H1 (cell line): Measurements from ENCODE around the gene HMG20A. TPM values are rescaled to one million over a fixed set of nuclear protein-coding genes. Genes with fewer than 3 reads are reported as not detected.

Source experiments
- CTCF ChIA-PET: fragments of 300-600 bp; sonication (Branson Sonifier 250); formaldehyde crosslinking; loops from one replicate; lab custom pipeline; 2021; ENCODE audit not compliant: partially characterized antibody; lab: Charles Lee
- POLR2A ChIA-PET: fragments of 300-600 bp; sonication (Branson Sonifier 250); formaldehyde crosslinking; loops from one replicate; lab custom pipeline; 2021; ENCODE audit warnings: inconsistent platforms; ENCODE audit not compliant: partially characterized antibody; lab: Charles Lee
- DNase-seq, 2 experiments: peaks; one replicate each; pipeline versions ENCODE4 v3.0.0 to v3.0.0-alpha.2; 2010 to 2022; ENCODE audit warnings: low spot score in 2 of 2, low read depth in 1 of 2, mixed read lengths in 1 of 2
- FAIRE-seq: peaks from 2 replicates; lab custom pipeline; 2011; peaks lifted over from hg19 to GRCh38; lab: Jason Lieb, UNC
- H2AFZ ChIP-seq: 2 replicates; pipeline ENCODE4 v1.8.1; 2012; ENCODE audit warnings: low read length, inconsistent platforms
- H2AK5ac ChIP-seq: 2 replicates; pipeline ENCODE4 v1.6.1; 2013; ENCODE audit warnings: low read depth, low read length
- H2BK120ac ChIP-seq: replicated peaks from 2 replicates; pipeline ENCODE3; 2013; ENCODE audit warnings: low read depth, low read length, inconsistent platforms
- H2BK12ac ChIP-seq: 2 replicates; pipeline ENCODE4 v1.6.1; 2013; ENCODE audit warnings: low read depth, low read length
- H2BK15ac ChIP-seq: 2 replicates; pipeline ENCODE4 v1.6.1; 2013; ENCODE audit warnings: low read length
- H2BK20ac ChIP-seq: 2 replicates; pipeline ENCODE4 v1.6.1; 2013; ENCODE audit warnings: low read length
- H2BK5ac ChIP-seq: 2 replicates; pipeline ENCODE4 v1.6.1; 2013; ENCODE audit warnings: low read depth, low read length
- H3K14ac ChIP-seq: 2 replicates; pipeline ENCODE4 v1.6.1; 2013; ENCODE audit warnings: inconsistent platforms; ENCODE audit not compliant: insufficient read length
- H3K18ac ChIP-seq: 2 replicates; pipeline ENCODE4 v1.6.1; 2013; ENCODE audit warnings: low read length; ENCODE audit errors: extremely low read depth
- H3K23ac ChIP-seq: 2 replicates; pipeline ENCODE4 v1.6.1; 2013; ENCODE audit warnings: inconsistent platforms; ENCODE audit not compliant: insufficient read length
- H3K23me2 ChIP-seq: 2 replicates; pipeline ENCODE4 v1.6.1; 2013; ENCODE audit warnings: low read depth, low read length
- H3K27ac ChIP-seq: 2 replicates; pipeline ENCODE4 v1.6.1; 2011; ENCODE audit warnings: low read depth, low read length, inconsistent platforms
- H3K27me3 ChIP-seq, 4 experiments: replicated peaks in 1 of 4; 1 replicate in 1 of 4; 2 replicates in 3 of 4; pipeline versions ENCODE4 v1.6.1 to v1.8.1; 2011 to 2013; ENCODE audit warnings: low read length in 3 of 4, mild to moderate bottlenecking in 3 of 4, inconsistent platforms in 2 of 4, mixed read lengths in 2 of 4, moderate library complexity in 1 of 4; ENCODE audit not compliant: control insufficient read depth in 3 of 4, insufficient read depth in 3 of 4; ENCODE audit errors: extremely low read depth in 1 of 4
- H3K36me3 ChIP-seq, 4 experiments: 2 replicates each; pipeline versions ENCODE4 v1.6.1 to v1.8.1; 2011 to 2013; ENCODE audit warnings: mild to moderate bottlenecking in 4 of 4, low read length in 3 of 4, moderate library complexity in 2 of 4, control low read depth in 1 of 4, inconsistent platforms in 1 of 4; ENCODE audit not compliant: insufficient read depth in 4 of 4, control insufficient read depth in 2 of 4
- H3K4ac ChIP-seq: replicated peaks from 2 replicates; pipeline ENCODE3; 2013; ENCODE audit warnings: low read length, low read depth, mixed read lengths, inconsistent platforms; ENCODE audit not compliant: insufficient read length
- H3K4me1 ChIP-seq, 4 experiments: replicated peaks in 1 of 4; 1 replicate in 1 of 4; 2 replicates in 3 of 4; pipeline versions ENCODE4 v1.6.1 to v1.8.1; 2011 to 2013; ENCODE audit warnings: low read length in 3 of 4, inconsistent platforms in 2 of 4, mixed read lengths in 1 of 4; ENCODE audit not compliant: insufficient read depth in 4 of 4, control insufficient read depth in 3 of 4
- H3K4me2 ChIP-seq, 2 experiments: 2 replicates each; pipeline versions ENCODE4 v1.6.1 to v1.8.1; 2011 to 2013; ENCODE audit warnings: low read depth in 2 of 2, low read length in 2 of 2, control low read depth in 1 of 2, inconsistent platforms in 1 of 2, mild to moderate bottlenecking in 1 of 2; ENCODE audit not compliant: insufficient read depth in 1 of 2
- H3K4me3 ChIP-seq, 4 experiments: fragments of 200-600, 300-600 bp in 1 of 4; sonication (generic), shearing (Covaris generic), sonication (Bioruptor Twin) in 1 of 4; 2 replicates each; pipeline versions ENCODE4 v1.5.1 to v1.8.1; 2011 to 2016; ENCODE audit warnings: low read length in 4 of 4, low read depth in 3 of 4, control low read depth in 2 of 4, inconsistent platforms in 2 of 4, mild to moderate bottlenecking in 2 of 4, mixed read lengths in 1 of 4, moderate library complexity in 1 of 4; ENCODE audit not compliant: insufficient read depth in 2 of 4; ENCODE audit errors: extremely low read depth in 1 of 4
- H3K56ac ChIP-seq: replicated peaks from 2 replicates; pipeline ENCODE3; 2013; ENCODE audit warnings: low read depth, mild to moderate bottlenecking, mixed read lengths, low read length, inconsistent platforms; ENCODE audit not compliant: insufficient read length
- H3K79me1 ChIP-seq: 2 replicates; pipeline ENCODE4 v1.6.1; 2013; ENCODE audit warnings: low read depth, low read length, control low read depth
- H3K79me2 ChIP-seq, 2 experiments: 2 replicates each; pipeline versions ENCODE4 v1.6.1 to v1.8.1; 2012 to 2013; ENCODE audit warnings: low read length in 2 of 2, mild to moderate bottlenecking in 2 of 2, inconsistent platforms in 1 of 2; ENCODE audit not compliant: insufficient read depth in 2 of 2, control insufficient read depth in 1 of 2
- H3K9ac ChIP-seq, 4 experiments: replicated peaks in 1 of 4; 1 replicate in 1 of 4; 2 replicates in 3 of 4; pipeline versions ENCODE4 v1.6.1 to v1.8.1; 2011 to 2013; ENCODE audit warnings: low read depth in 3 of 4, low read length in 3 of 4, control low read depth in 2 of 4, mild to moderate bottlenecking in 2 of 4, moderate library complexity in 2 of 4, inconsistent platforms in 1 of 4; ENCODE audit errors: extremely low read depth in 1 of 4
- H3K9me3 ChIP-seq, 2 experiments: 2 replicates each; pipeline versions ENCODE4 v1.6.1 to v1.8.1; 2012 to 2013; ENCODE audit warnings: mild to moderate bottlenecking in 2 of 2, moderate library complexity in 2 of 2, control low read depth in 1 of 2, inconsistent platforms in 1 of 2, low read depth in 1 of 2, low read length in 1 of 2, mixed read lengths in 1 of 2; ENCODE audit not compliant: insufficient read depth in 2 of 2
- H4K20me1 ChIP-seq, 2 experiments: replicated peaks in 1 of 2; 2 replicates each; pipeline versions ENCODE3 to v1.8.1; 2011 to 2013; ENCODE audit warnings: inconsistent platforms in 2 of 2, low read length in 2 of 2, mild to moderate bottlenecking in 1 of 2; ENCODE audit not compliant: insufficient read depth in 2 of 2, control insufficient read depth in 1 of 2
- H4K5ac ChIP-seq: 2 replicates; pipeline ENCODE4 v1.6.1; 2013; ENCODE audit warnings: low read length, low read depth, mixed read lengths, inconsistent platforms; ENCODE audit not compliant: insufficient read length
- H4K8ac ChIP-seq: 2 replicates; pipeline ENCODE4 v1.8.0; 2013; ENCODE audit warnings: mild to moderate bottlenecking, moderate library complexity, low read length, inconsistent platforms; ENCODE audit not compliant: insufficient read depth; ENCODE audit errors: extremely low read depth
- H4K91ac ChIP-seq: replicated peaks from 2 replicates; pipeline ENCODE3; 2013; ENCODE audit warnings: low read length, mixed read lengths, inconsistent platforms; ENCODE audit not compliant: insufficient read length
- CTCF ChIP-seq, 3 experiments: IDR thresholded peaks; 1 replicate in 2 of 3; 2 replicates in 1 of 3; pipeline versions ENCODE4 v1.5.1 to v1.6.1; 2011; ENCODE audit warnings: low read length in 3 of 3, mild to moderate bottlenecking in 3 of 3, inconsistent platforms in 2 of 3, low read depth in 1 of 3, moderate library complexity in 1 of 3; ENCODE audit not compliant: insufficient read depth in 1 of 3; ENCODE audit errors: control extremely low read depth in 1 of 3
- KDM5A ChIP-seq: fragments of 200-600 bp; IDR thresholded peaks from 2 replicates; pipeline ENCODE4 v1.7.1; 2012; ENCODE audit warnings: mild to moderate bottlenecking, low read length, inconsistent platforms, mixed read lengths
- PHF8 ChIP-seq: fragments of 200-600 bp; sonication (generic); conservative IDR thresholded peaks from 2 replicates; pipeline ENCODE4 v1.7.1; 2012; ENCODE audit warnings: low read depth, mild to moderate bottlenecking, inconsistent platforms, low read length, moderate library complexity
- RAD21 ChIP-seq, 2 experiments: IDR thresholded peaks in 1 of 2; conservative IDR thresholded peaks in 1 of 2; 2 replicates each; pipeline ENCODE4 v1.6.1; 2011; ENCODE audit warnings: low read depth in 2 of 2, low read length in 2 of 2, improper control_type of control experiment in 1 of 2, inconsistent platforms in 1 of 2, mild to moderate bottlenecking in 1 of 2, moderate library complexity in 1 of 2
- RBBP5 ChIP-seq: IDR thresholded peaks from 2 replicates; pipeline ENCODE4 v1.7.1; 2012; ENCODE audit warnings: low read depth, mild to moderate bottlenecking, inconsistent platforms, low read length, moderate library complexity, borderline replicate concordance
- RFX5 ChIP-seq: IDR thresholded peaks from 2 replicates; pipeline ENCODE4 v1.6.1; 2011; ENCODE audit warnings: low read depth, low read length, improper control_type of control experiment, borderline replicate concordance
- SP1 ChIP-seq: IDR thresholded peaks from 2 replicates; pipeline ENCODE4 v1.6.1; 2011; ENCODE audit warnings: low read depth, low read length
- WGBS, 2 experiments: shearing (Covaris generic) in 1 of 2; methylation state at CpG; one replicate each; pipeline versions ENCODE4 v1.1.6 to v1.1.7; 2013 to 2015; ENCODE audit warnings: low lambda C conversion rate in 2 of 2, mixed read lengths in 2 of 2, inconsistent platforms in 1 of 2, low coverage in 1 of 2, missing lambda C conversion rate in 1 of 2; ENCODE audit not compliant: insufficient replicate concordance in 2 of 2, insufficient coverage in 1 of 2, insufficient read length in 1 of 2; ENCODE audit errors: extremely low coverage in 1 of 2, missing lambda C conversion rate in 1 of 2; 5-methylcytosine and 5-hydroxymethylcytosine counted together
- polyA plus RNA-seq, 7 experiments: library from polyadenylated mRNA; depleted of rRNA in 3 of 7; stranded (reverse) in 5 of 7; unstranded in 2 of 7; fragments of >200 nt in 5 of 7; fragments of 200-250 nt in 2 of 7; gene quantifications; 1 replicate in 5 of 7; 2 replicates in 1 of 7; 4 replicates in 1 of 7; pipeline versions ENCODE4 v1.2.1 to v1.2.3, GENCODE V29; 2011 to 2013; ENCODE audit warnings: missing spikeins in 2 of 7, mixed read lengths in 2 of 7
- total RNA-seq: library from RNA; stranded (reverse); fragmentation: NEBNext Ultra II Directional; extraction: Animal tissue kit (Norgen Biotek cat#: 25700); gene quantifications from 2 replicates; pipeline ENCODE4 v1.2.1, GENCODE V29; 2021

Gene HMG20A
- total and polyA plus RNA-seq, 2 of the 8 experiments (the other 6 are each of a cell fraction or from before 2014, with no cell fraction given) = 52.1 to 59.7 TPM

GRCh38 chr15:77514641-77515402, 94.1 kb downstream of the HMG20A start:
- Histone ChIP-seq H3K79me2 (no peaks in the 10 kb centered on the region), H3K4me2 (no peak overlapping the region; a peak in 1 of 4 replicates), H3K23ac (no peak overlapping the region), H3K18ac (0 out of 2 replicates have a peak overlapping the region, but pooled peaks have one; percentile 56), H4K20me1 (no peaks in the 10 kb centered on the region), H3K36me3 (no peaks in the 10 kb centered on the region), H2BK120ac (no peak overlapping the region), H2BK5ac (peak overlapping the region; percentile 69; the same call in 1 of the 2 replicates), H2AFZ (no peak overlapping the region), H2BK12ac (peak overlapping the region; percentile 86; the same call in 1 of the 2 replicates), H3K23me2 (no peaks in the 10 kb centered on the region; the same call in 1 of the 2 replicates), H3K27ac (no peak overlapping the region), H3K4me3 (no peak overlapping the region), H4K91ac (peak overlapping the region; percentile 77), H3K9ac (no peak overlapping the region), H4K5ac (no peak overlapping the region), H3K56ac (no peak overlapping the region), H4K8ac (no peak overlapping the region), H3K27me3 (no peaks in the 10 kb centered on the region), H3K9me3 (no peaks in the 10 kb centered on the region), H3K14ac (no peak overlapping the region), H3K79me1 (no peaks in the 10 kb centered on the region), H3K4me1 (peaks cover 8 to 17% (median 12%) of the 10 kb centered on the region in 4 experiments), H2BK15ac (0 out of 2 replicates have a peak overlapping the region, but pooled peaks have one; percentile 50), H2BK20ac (peak overlapping the region; percentile 75), H2AK5ac (no peak overlapping the region), H3K4ac (peak overlapping the region; percentile 87)
- CTCF ChIA-PET = interaction anchor here (0.7 to 6.9 kb wide), 10 partner anchors 13 to 413 kb away, joined by 3 to 44 read pairs (median 4); no protein-coding TSS in a partner anchor
- POLR2A ChIA-PET = interaction anchor here (0.5 to 1.2 kb wide), 3 partner anchors 11 to 976 kb away, joined by 3 read pairs; no protein-coding TSS in a partner anchor
- no peak for DNase-seq
- no peak for FAIRE-seq
- WGBS, 2 experiments = 91% methylated on average over 11 of the region's 11 CpGs; no CpG with 5 or more reads in 1 of the 2 experiments
- TF ChIP-seq CTCF (IDR thresholded peaks at IDR 0.05; ENCODE audit: control extremely low read depth in 1 of 3, insufficient read depth in 1 of 3, low read depth in 1 of 3, low read length in 3 of 3) = peak in 2 of 3 experiments; percentile 22 to 41; a peak in 2 of 4 replicates
- TF ChIP-seq RBBP5 = no peak
- no peak for TF ChIP-seq PHF8
- no peak for TF ChIP-seq KDM5A
- TF ChIP-seq RAD21 (IDR thresholded peaks at IDR 0.05 in 1 of 2, conservative IDR thresholded peaks at IDR 0.05 in 1 of 2; ENCODE audit: low read depth in 2 of 2, low read length in 2 of 2) = peak in 1 of 2 experiments; percentile 28; a peak in 1 of 4 replicates
- TF ChIP-seq SP1 = no peak
- TF ChIP-seq RFX5 = no peak
